HCT116 (cell line): ENCODE results near the gene CDH5. TPM values are rescaled to one million over a fixed set of nuclear protein-coding genes. Genes with fewer than 3 reads are reported as not detected.

Experiments
- ATAC-seq: fragments of 200-7000 bp; cut with Tn5 transposase; 2 replicates; pipeline ENCODE4 v1.9.1; 2020; ENCODE audit warnings: mild to moderate bottlenecking, moderate library complexity
- BruUV-seq: library from RNA; stranded (reverse); fragments of 400-500 nt; replicated peaks from 2 replicates; lab custom pipeline; 2021; lab: Mats Ljungman, UMichigan
- CTCF ChIA-PET: fragments of 300-600 bp; sonication (Branson Sonifier 250); formaldehyde crosslinking; loops from one replicate; lab custom pipeline; 2021; ENCODE audit warnings: antibody characterized with exemption; lab: Charles Lee
- POLR2A ChIA-PET: fragments of 300-600, 350-600 bp; sonication (Branson Sonifier 250); formaldehyde crosslinking; loops from one replicate; lab custom pipeline; 2021; ENCODE audit warnings: antibody characterized with exemption; lab: Charles Lee
- RAD21 ChIA-PET, 2 experiments: fragments of 300-600 bp; sonication (Branson Sonifier 250); formaldehyde crosslinking; loops; one replicate each; lab custom pipeline; 2023; ENCODE audit warnings: low total read pairs in 2 of 2; ENCODE audit not compliant: uncharacterized antibody in 2 of 2, unreplicated experiment in 2 of 2, low non-redundant PET in 1 of 2; lab: Charles Lee
- DNase-seq: peaks from one replicate; pipeline ENCODE4 v3.0.0-alpha.2; 2010; ENCODE audit warnings: low read depth, low spot score
- H2AFZ ChIP-seq: fragments of 200-600 bp; shearing (Covaris generic), sonication (generic); 2 replicates; pipeline ENCODE4 v1.6.1; 2017; ENCODE audit warnings: low read depth, mixed run types, mixed read lengths, antibody characterized with exemption, low read length; ENCODE audit not compliant: poor library complexity, severe bottlenecking
- H3K27ac ChIP-seq: 2 replicates; pipeline ENCODE4 v1.5.1; 2012; ENCODE audit warnings: low read depth, low read length
- H3K27me3 ChIP-seq: fragments of 200-600 bp; sonication (generic); 2 replicates; pipeline ENCODE4 v1.6.1; 2016; ENCODE audit warnings: mixed run types, low read length, mixed read lengths; ENCODE audit not compliant: insufficient read depth
- H3K36me3 ChIP-seq, 2 experiments: fragments of 200-500 bp in 1 of 2; fragments of 200-600 bp in 1 of 2; sonication (Bioruptor generic) in 1 of 2; sonication (generic) in 1 of 2; 2 replicates each; pipeline versions ENCODE4 v1.5.1 to v1.6.1; 2014 to 2016; ENCODE audit warnings: low read length in 2 of 2, inconsistent platforms in 1 of 2, mixed read lengths in 1 of 2, mixed run types in 1 of 2; ENCODE audit not compliant: insufficient read depth in 2 of 2, control insufficient read depth in 1 of 2
- H3K4me1 ChIP-seq, 2 experiments: fragments of 200-600 bp in 1 of 2; sonication (generic) in 1 of 2; 2 replicates each; pipeline versions ENCODE4 v1.5.1 to v1.6.1; 2012 to 2017; ENCODE audit warnings: low read length in 2 of 2, inconsistent platforms in 1 of 2, mild to moderate bottlenecking in 1 of 2, mixed read lengths in 1 of 2, mixed run types in 1 of 2, moderate library complexity in 1 of 2; ENCODE audit not compliant: insufficient read depth in 2 of 2, control insufficient read depth in 1 of 2
- H3K4me2 ChIP-seq: fragments of 200-600 bp; sonication (generic); 2 replicates; pipeline ENCODE4 v1.6.1; 2017; ENCODE audit warnings: mixed run types, low read length, mixed read lengths
- H3K4me3 ChIP-seq, 2 experiments: fragments of 200-600 bp in 1 of 2; sonication (generic) in 1 of 2; replicated peaks in 1 of 2; 2 replicates each; pipeline ENCODE4 v1.5.1; 2011 to 2016; ENCODE audit warnings: low read length in 2 of 2, control low read depth in 1 of 2, low read depth in 1 of 2, mild to moderate bottlenecking in 1 of 2, mixed read lengths in 1 of 2, mixed run types in 1 of 2
- H3K79me2 ChIP-seq: fragments of 200-600 bp; sonication (generic); 2 replicates; pipeline ENCODE4 v1.6.1; 2017; ENCODE audit warnings: mild to moderate bottlenecking, mixed run types, low read length, moderate library complexity, mixed read lengths; ENCODE audit not compliant: insufficient read depth
- H3K9ac ChIP-seq: fragments of 200-600 bp; sonication (generic); 2 replicates; pipeline ENCODE4 v1.6.1; 2016; ENCODE audit warnings: low read length, mixed read lengths
- H3K9me2 ChIP-seq: fragments of 200-600 bp; sonication (generic), shearing (Covaris generic); 2 replicates; pipeline ENCODE4 v1.6.1; 2017; ENCODE audit warnings: mixed run types, mild to moderate bottlenecking, moderate library complexity; ENCODE audit not compliant: insufficient read depth
- H3K9me3 ChIP-seq, 2 experiments: fragments of 200-500 bp in 1 of 2; fragments of 200-600 bp in 1 of 2; sonication (Bioruptor generic) in 1 of 2; sonication (generic) in 1 of 2; 2 replicates each; pipeline ENCODE4 v1.6.1; 2014 to 2017; ENCODE audit warnings: low read length in 2 of 2, mixed read lengths in 2 of 2, inconsistent platforms in 1 of 2, low read depth in 1 of 2, mild to moderate bottlenecking in 1 of 2, mixed run types in 1 of 2, moderate library complexity in 1 of 2; ENCODE audit not compliant: control insufficient read depth in 1 of 2, insufficient read depth in 1 of 2
- H4K20me1 ChIP-seq: fragments of 200-600 bp; sonication (generic), shearing (Covaris generic); 2 replicates; pipeline ENCODE4 v1.6.1; 2017; ENCODE audit warnings: mixed run types, mild to moderate bottlenecking, moderate library complexity; ENCODE audit not compliant: insufficient read depth
- ELF1 ChIP-seq: IDR thresholded peaks from 2 replicates; pipeline ENCODE4 v1.6.1; 2012; ENCODE audit warnings: low read depth, borderline replicate concordance
- EZH2phosphoT487 ChIP-seq: fragments of 200-600 bp; IDR thresholded peaks from 2 replicates; pipeline ENCODE4 v1.6.1; 2018; ENCODE audit warnings: antibody characterized with exemption, borderline replicate concordance
- POLR2A ChIP-seq: IDR thresholded peaks from 2 replicates; pipeline ENCODE4 v1.7.0; 2011; ENCODE audit warnings: borderline replicate concordance; ENCODE audit not compliant: insufficient read depth, insufficient read length; ENCODE audit errors: extremely low read depth
- ZFX ChIP-seq: fragments of 450-650 bp; IDR thresholded peaks from 2 replicates; pipeline ENCODE4 v1.6.1; 2017
- ZNF274 ChIP-seq: fragments of 200-500 bp; sonication (Bioruptor generic); IDR thresholded peaks from 2 replicates; pipeline ENCODE4 v1.6.1; 2014; ENCODE audit warnings: mild to moderate bottlenecking, low read depth, low read length, inconsistent platforms
- intact Hi-C: fragments of 100-400 bp; cut with micrococcal nuclease; formaldehyde crosslinking; loops from 2 replicates; pipeline ENCODE4 v1.10.0; 2022
- total RNA-seq: library from RNA; stranded (reverse); gene quantifications from one replicate; pipeline ENCODE4 v1.2.1, GENCODE V29; 2021; ENCODE audit not compliant: unreplicated experiment
- TF ChIP-seq, protein P1 (sequence below): IDR thresholded peaks from 2 replicates; pipeline ENCODE4 v1.6.1; 2012
- TF ChIP-seq, protein P2 (sequence below), 3 experiments: fragments of 200-600 bp in 1 of 3; sonication (generic) in 1 of 3; IDR thresholded peaks in 2 of 3; conservative IDR thresholded peaks in 1 of 3; 2 replicates each; pipeline ENCODE4 v1.5.1; 2012 to 2017; ENCODE audit warnings: low read depth in 2 of 3, low read length in 2 of 3, antibody characterized with exemption in 1 of 3, borderline replicate concordance in 1 of 3, control low read depth in 1 of 3, mild to moderate bottlenecking in 1 of 3, mixed read lengths in 1 of 3, mixed run types in 1 of 3, moderate library complexity in 1 of 3; ENCODE audit not compliant: insufficient read depth in 1 of 3
- TF ChIP-seq, protein P3 (sequence below): IDR thresholded peaks from 2 replicates; pipeline ENCODE4 v1.6.1; 2012

The CDH5 gene
- total RNA-seq, 1 experiment from 2014 or later = 0.15 TPM

DNA sequence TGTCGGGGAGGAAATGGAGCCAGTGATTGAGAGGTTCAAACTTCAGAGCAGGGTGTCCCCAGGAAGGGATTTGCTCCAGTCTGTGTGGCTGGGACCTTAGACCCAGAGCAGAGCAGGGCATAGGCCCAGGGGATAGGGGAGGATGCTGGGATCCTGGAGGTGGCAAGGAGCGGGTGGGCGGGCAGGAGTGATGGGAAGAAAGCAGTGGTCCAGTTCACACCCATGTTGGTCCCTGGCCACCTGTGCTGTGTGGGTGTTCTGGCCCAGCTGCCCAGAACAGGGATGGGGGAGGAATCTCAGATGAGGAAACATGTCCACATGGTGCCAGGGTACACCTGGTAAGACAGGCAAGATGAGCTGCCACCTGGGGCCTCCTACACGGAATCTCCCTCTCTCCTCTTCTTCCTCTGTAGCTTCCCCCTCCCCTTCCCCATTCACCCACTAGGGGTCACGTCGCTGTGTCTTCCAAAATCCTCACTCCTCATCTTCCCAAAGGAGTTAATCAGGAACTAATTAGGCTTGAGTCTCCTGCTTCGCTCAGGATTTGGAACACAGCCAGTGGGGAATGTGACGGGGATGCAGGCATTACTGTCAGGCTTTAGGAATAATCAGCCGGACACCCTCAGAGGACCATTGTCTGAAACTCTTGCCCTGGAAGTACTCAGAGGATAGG lies 62.9 kb downstream of the CDH5 start:
- no peak overlapping the region for H2AFZ ChIP-seq
- DNase-seq = no peak
- ChIA-PET POLR2A (no interaction called here), CTCF (no interaction called here), RAD21 (interaction anchor here in 1 of 2 experiments (0.6 kb wide), 1 partner anchor 67 kb away, joined by 3 read pairs; no protein-coding TSS in a partner anchor)
- no peaks in the 10 kb centered on the region for H3K79me2 ChIP-seq
- peaks cover 11 to 18% of the 10 kb centered on the region in 2 experiments for H3K4me1 ChIP-seq
- TF ChIP-seq, protein P1, sequence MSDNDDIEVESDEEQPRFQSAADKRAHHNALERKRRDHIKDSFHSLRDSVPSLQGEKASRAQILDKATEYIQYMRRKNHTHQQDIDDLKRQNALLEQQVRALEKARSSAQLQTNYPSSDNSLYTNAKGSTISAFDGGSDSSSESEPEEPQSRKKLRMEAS = no peak
- TF ChIP-seq, protein P2, sequence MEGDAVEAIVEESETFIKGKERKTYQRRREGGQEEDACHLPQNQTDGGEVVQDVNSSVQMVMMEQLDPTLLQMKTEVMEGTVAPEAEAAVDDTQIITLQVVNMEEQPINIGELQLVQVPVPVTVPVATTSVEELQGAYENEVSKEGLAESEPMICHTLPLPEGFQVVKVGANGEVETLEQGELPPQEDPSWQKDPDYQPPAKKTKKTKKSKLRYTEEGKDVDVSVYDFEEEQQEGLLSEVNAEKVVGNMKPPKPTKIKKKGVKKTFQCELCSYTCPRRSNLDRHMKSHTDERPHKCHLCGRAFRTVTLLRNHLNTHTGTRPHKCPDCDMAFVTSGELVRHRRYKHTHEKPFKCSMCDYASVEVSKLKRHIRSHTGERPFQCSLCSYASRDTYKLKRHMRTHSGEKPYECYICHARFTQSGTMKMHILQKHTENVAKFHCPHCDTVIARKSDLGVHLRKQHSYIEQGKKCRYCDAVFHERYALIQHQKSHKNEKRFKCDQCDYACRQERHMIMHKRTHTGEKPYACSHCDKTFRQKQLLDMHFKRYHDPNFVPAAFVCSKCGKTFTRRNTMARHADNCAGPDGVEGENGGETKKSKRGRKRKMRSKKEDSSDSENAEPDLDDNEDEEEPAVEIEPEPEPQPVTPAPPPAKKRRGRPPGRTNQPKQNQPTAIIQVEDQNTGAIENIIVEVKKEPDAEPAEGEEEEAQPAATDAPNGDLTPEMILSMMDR (IDR thresholded peaks at IDR 0.05 in 2 of 3, conservative IDR thresholded peaks at IDR 0.05 in 1 of 3; ENCODE audit: borderline replicate concordance in 1 of 3, insufficient read depth in 1 of 3, low read depth in 2 of 3, low read length in 2 of 3) = peak in 2 of 3 experiments; percentile 7 to 22; a peak in 1 of 6 replicates
- H3K27ac ChIP-seq = no peak overlapping the region
- H3K4me2 ChIP-seq = no peak overlapping the region
- H3K9ac ChIP-seq = no peak overlapping the region
- intact Hi-C loops = no loop called here
- no peaks in the 10 kb centered on the region for H3K9me3 ChIP-seq
- H3K27me3 ChIP-seq = peaks cover 25% of the 10 kb centered on the region; the same call in 1 of the 2 replicates
- H3K36me3 ChIP-seq = no peaks in the 10 kb centered on the region
- no peak for ATAC-seq
- BruUV-seq = no TSS peak
- H3K9me2 ChIP-seq = no peaks in the 10 kb centered on the region
- H4K20me1 ChIP-seq = no peaks in the 10 kb centered on the region
- H3K4me3 ChIP-seq = no peak overlapping the region

DNA sequence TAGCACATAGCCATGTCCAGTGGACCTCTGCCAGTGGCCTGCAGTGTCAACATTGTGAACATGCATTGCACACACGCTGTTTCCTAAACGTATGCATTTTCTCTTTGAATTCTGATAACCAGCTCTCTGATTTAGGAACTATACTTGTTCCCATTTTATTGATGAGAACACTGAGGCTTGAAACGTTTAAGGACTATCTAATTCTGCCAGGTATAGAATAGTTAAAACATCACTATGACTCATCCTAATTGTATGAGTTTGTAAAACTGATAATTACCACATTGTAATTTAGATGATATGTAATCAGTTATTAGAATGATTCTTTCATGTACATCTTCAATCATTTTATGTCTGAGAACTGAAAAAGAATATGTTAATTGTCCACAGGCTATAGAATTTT lies 63.7 kb downstream of the CDH5 start:
- Histone ChIP-seq H3K79me2 (no peaks in the 10 kb centered on the region), H3K9ac (no peak overlapping the region), H3K4me2 (no peak overlapping the region), H3K4me1 (peaks cover 17 to 26% of the 10 kb centered on the region in 2 experiments), H3K27ac (no peak overlapping the region), H3K27me3 (peaks cover 33% of the 10 kb centered on the region; the same call in 1 of the 2 replicates), H4K20me1 (no peaks in the 10 kb centered on the region), H3K4me3 (no peak overlapping the region), H3K36me3 (no peaks in the 10 kb centered on the region), H3K9me2 (no peaks in the 10 kb centered on the region), H2AFZ (no peak overlapping the region), H3K9me3 (no peaks in the 10 kb centered on the region)
- ATAC-seq (no peak), DNase-seq (no peak)
- TF ChIP-seq ELF1 (no peak), EZH2phosphoT487 (no peak), ZNF274 (no peak), ZFX (no peak), POLR2A (no peak)
- TF ChIP-seq, protein P3, sequence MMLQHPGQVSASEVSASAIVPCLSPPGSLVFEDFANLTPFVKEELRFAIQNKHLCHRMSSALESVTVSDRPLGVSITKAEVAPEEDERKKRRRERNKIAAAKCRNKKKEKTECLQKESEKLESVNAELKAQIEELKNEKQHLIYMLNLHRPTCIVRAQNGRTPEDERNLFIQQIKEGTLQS = no peak
- ChIA-PET RAD21 (no interaction called here), CTCF (no interaction called here), POLR2A (no interaction called here)
- intact Hi-C loops = no loop called here
- no TSS peak for BruUV-seq
